ENCODE data around the gene GALNT2. TPM values are rescaled to one million over a fixed set of nuclear protein-coding genes. Genes with fewer than 3 reads are reported as not detected.

Gene GALNT2
- total RNA-seq, 1 donor = 69.5 TPM

GRCh38 chr1:230120289-230120920 is 53.4 kb downstream of the GALNT2 start:
- no peak for TF ChIP-seq CTCF (IDR thresholded peaks at IDR 0.05; ENCODE audit: insufficient read depth, low read depth, low read length)
- no peak overlapping the region for H3K4me3 ChIP-seq (ENCODE audit: low read depth, low read length)
- DNase-seq (ENCODE audit: low read depth) = no peak

GRCh38 chr1:230120921-230121381 is 53.9 kb downstream of the GALNT2 start:
- peak; percentile 71 for TF ChIP-seq CTCF (IDR thresholded peaks at IDR 0.05; ENCODE audit: insufficient read depth, low read depth, low read length)
- DNase-seq (ENCODE audit: low read depth) = peak; percentile 44
- no peak overlapping the region for H3K4me3 ChIP-seq (ENCODE audit: low read depth, low read length)

GRCh38 chr1:230121950-230122349 is 54.9 kb downstream of the GALNT2 start:
- TF ChIP-seq CTCF (IDR thresholded peaks at IDR 0.05; ENCODE audit: insufficient read depth, low read depth, low read length) = no peak
- no peak for DNase-seq (ENCODE audit: low read depth)
- no peak overlapping the region for H3K4me3 ChIP-seq (ENCODE audit: low read depth, low read length)

GRCh38 chr1:230122366-230123279 is 55.6 kb downstream of the GALNT2 start:
- no peak for DNase-seq (ENCODE audit: low read depth)
- H3K4me3 ChIP-seq (ENCODE audit: low read depth, low read length) = no peak overlapping the region
- no peak for TF ChIP-seq CTCF (IDR thresholded peaks at IDR 0.05; ENCODE audit: insufficient read depth, low read depth, low read length)

- peak; percentile 79 for DNase-seq (ENCODE audit: low read depth)
- TF ChIP-seq CTCF (IDR thresholded peaks at IDR 0.05; ENCODE audit: insufficient read depth, low read depth, low read length) = no peak
Measured at GRCh38 chr1:230123280-230124185, 56.5 kb downstream of the GALNT2 start.

More at GRCh38 chr1:230123280-230124185, 56.5 kb downstream of the GALNT2 start:
- no peak overlapping the region for H3K4me3 ChIP-seq (ENCODE audit: low read depth, low read length)
